ENCODE measurements around the gene SOWAHA. TPM values are rescaled to one million over a fixed set of nuclear protein-coding genes. Genes with fewer than 3 reads are reported as not detected.

SOWAHA gene
- total RNA-seq, 1 donor from 2014 or later: 0.06 TPM

- no peak for TF ChIP-seq CTCF (conservative IDR thresholded peaks at IDR 0.05; ENCODE audit: low read depth, low read length)
- H3K4me3 ChIP-seq (ENCODE audit: low read depth, low read length): no peak overlapping the region
- DNase-seq (ENCODE audit: low read depth): no peak
These were observed 1.6 kb downstream of the SOWAHA start for GRCh38 chr5:132814503-132815294.

DNA sequence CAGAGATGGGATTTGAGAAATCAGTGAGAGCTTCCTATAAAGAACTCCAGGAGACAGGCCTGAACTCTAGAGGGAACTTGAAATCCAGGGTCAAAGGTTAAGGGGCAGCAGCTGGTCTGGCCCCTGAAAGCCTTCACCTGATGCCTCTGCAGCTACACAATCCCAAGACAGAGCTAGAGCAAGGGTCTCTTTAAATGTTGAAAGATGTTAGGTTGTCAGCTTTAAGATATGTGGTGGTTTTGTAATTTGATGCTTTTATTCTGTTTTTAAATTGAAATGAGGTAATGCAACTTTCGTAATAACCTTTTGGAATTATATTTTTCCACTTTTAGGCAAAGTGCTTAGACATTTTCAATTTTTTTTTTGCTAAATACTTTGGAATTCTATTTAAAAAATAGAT is 2.4 kb downstream of the SOWAHA start:
- no peak for DNase-seq (ENCODE audit: low read depth)
- H3K4me3 ChIP-seq (ENCODE audit: low read depth, low read length): no peak overlapping the region
- no peak for TF ChIP-seq CTCF (conservative IDR thresholded peaks at IDR 0.05; ENCODE audit: low read depth, low read length)

DNA sequence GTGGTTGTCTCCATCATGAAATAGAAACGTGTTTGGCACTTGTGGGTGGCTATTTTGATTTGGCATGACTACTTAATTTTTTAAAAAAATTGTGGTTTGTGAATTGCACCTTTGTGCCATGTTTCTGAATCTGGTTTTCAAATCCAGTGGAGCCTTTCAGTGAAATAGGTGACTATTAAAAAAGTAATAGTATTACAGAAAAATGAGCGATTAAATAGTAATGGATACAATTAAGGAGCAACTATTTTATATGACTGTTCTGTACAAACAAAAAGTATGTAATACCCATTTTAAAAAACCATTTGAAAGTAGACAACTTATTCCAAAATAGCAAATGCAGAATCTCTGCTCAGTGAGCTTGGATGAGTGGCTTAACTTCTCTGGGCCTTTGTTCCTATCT is 3.0 kb downstream of the SOWAHA start:
- no peak for TF ChIP-seq CTCF (conservative IDR thresholded peaks at IDR 0.05; ENCODE audit: low read depth, low read length)
- no peak for DNase-seq (ENCODE audit: low read depth)
- no peak overlapping the region for H3K4me3 ChIP-seq (ENCODE audit: low read depth, low read length)

DNA sequence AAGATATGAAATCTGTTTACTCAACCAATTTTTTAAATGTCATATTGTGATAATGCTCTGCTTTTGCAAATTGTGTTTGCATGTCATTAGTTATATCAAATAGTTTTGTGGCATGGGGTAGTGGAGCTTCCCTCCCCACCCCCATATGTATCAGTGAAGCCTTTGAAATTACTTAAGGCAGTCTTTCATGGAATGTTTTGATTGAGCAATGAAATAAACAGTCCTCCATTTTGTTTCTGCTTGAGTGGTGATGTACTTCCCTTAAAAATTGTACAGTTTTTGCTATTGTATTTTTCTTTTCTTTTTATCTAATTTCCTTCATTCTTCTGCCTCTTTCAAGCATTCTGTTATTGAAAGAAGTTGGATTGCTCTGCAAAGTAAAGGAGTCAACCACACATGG is 3.5 kb downstream of the SOWAHA start:
- no peak for DNase-seq (ENCODE audit: low read depth)
- no peak overlapping the region for H3K4me3 ChIP-seq (ENCODE audit: low read depth, low read length)
- TF ChIP-seq CTCF (conservative IDR thresholded peaks at IDR 0.05; ENCODE audit: low read depth, low read length): no peak

- no peak for DNase-seq (ENCODE audit: low read depth)
- no peak for TF ChIP-seq CTCF (conservative IDR thresholded peaks at IDR 0.05; ENCODE audit: low read depth, low read length)
These were observed 3.9 kb downstream of the SOWAHA start for GRCh38 chr5:132817011-132817410.

GRCh38 chr5:132819468-132819867 is 6.4 kb downstream of the SOWAHA start:
- no peak for TF ChIP-seq CTCF (conservative IDR thresholded peaks at IDR 0.05; ENCODE audit: low read depth, low read length)
- DNase-seq (ENCODE audit: low read depth): no peak
- peak overlapping the region; percentile 11 for H3K4me3 ChIP-seq (ENCODE audit: low read depth, low read length)

More at GRCh38 chr5:132817011-132817410, 3.9 kb downstream of the SOWAHA start:
- H3K4me3 ChIP-seq (ENCODE audit: low read depth, low read length): no peak overlapping the region
